SK-N-SH (cell line): ENCODE measurements around the gene PER1.

Experiments used
- CHD2 ChIP-seq: fragments of 150-350 bp; IDR thresholded peaks from 2 replicates; pipeline ENCODE4 v1.6.1; 2018; ENCODE audit warnings: low read length; ENCODE audit not compliant: partially characterized antibody
- EZH2phosphoT487 ChIP-seq: fragments of 200-600 bp; sonication (generic); IDR thresholded peaks from 2 replicates; pipeline ENCODE4 v1.6.1; 2017; ENCODE audit warnings: low read depth, mixed run types, mild to moderate bottlenecking, antibody characterized with exemption, moderate library complexity, borderline replicate concordance
- NRF1 ChIP-seq: IDR thresholded peaks from 2 replicates; pipeline ENCODE4 v1.6.1; 2012; ENCODE audit warnings: low read depth, mild to moderate bottlenecking, low read length
- POLR2AphosphoS5 ChIP-seq: IDR thresholded peaks from 2 replicates; pipeline ENCODE4 v1.6.1; 2012; ENCODE audit warnings: low read depth, low read length
- TAF1 ChIP-seq: IDR thresholded peaks from 2 replicates; pipeline ENCODE4 v1.6.1; 2012; ENCODE audit warnings: low read depth, mild to moderate bottlenecking, low read length, moderate library complexity, borderline replicate concordance
- YY1 ChIP-seq: IDR thresholded peaks from 2 replicates; pipeline ENCODE4 v1.4.0; 2012; ENCODE audit warnings: low read depth, mild to moderate bottlenecking
- TF ChIP-seq, protein P1 (sequence below): fragments of 200-600 bp; sonication (generic); IDR thresholded peaks from 2 replicates; pipeline ENCODE4 v1.6.1; 2017; ENCODE audit warnings: antibody characterized with exemption, mild to moderate bottlenecking, moderate library complexity
- TF ChIP-seq, protein P2 (sequence below): fragments of 150-350 bp; IDR thresholded peaks from 2 replicates; pipeline ENCODE4 v1.6.1; 2017; ENCODE audit warnings: antibody characterized with exemption, low read length, low read depth, borderline replicate concordance
- TF ChIP-seq, protein P3 (sequence below): IDR thresholded peaks from 2 replicates; pipeline ENCODE4 v1.4.0; 2012; ENCODE audit warnings: low read depth, borderline replicate concordance
- TF ChIP-seq, protein P4 (sequence below): IDR thresholded peaks from 2 replicates; pipeline ENCODE4 v1.6.1; 2012; ENCODE audit warnings: mild to moderate bottlenecking, low read depth, low read length, moderate library complexity

DNA sequence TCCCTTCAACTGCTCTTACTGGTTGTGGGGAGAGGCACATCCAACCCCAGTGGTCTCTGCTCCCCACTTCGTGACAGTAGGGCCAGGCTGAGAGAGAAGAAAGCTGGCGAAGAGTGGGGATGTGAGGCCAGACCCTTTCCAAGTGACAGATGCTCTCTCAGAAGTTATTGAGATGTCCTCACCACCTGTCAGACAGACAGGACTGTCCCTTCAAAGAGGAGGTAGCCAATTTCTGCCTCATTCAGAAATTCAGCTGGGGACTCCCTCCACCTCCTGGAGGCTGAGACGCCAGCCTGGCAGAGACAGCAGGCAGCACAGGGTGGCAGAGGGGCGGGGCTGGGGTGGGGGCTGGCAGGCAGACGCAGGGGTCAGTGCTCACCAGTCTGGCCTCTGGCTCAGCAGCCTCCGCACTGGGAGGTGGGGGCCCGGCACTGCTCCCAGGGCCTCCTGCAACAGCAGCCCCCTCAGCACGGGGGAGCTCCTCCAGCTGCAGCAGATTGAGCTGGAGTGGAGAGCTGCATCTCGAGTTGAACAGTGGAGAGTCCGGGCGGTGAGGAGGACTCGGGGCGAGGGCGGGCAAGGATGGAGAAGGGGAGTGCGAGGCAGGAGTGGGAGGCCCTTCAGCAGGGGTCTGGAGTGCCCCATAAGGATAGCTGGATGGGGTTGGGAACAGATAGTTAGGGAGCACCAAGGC is 9.2 kb downstream of the PER1 start:
- TF ChIP-seq TAF1 (no peak), EZH2phosphoT487 (no peak), YY1 (no peak), POLR2AphosphoS5 (no peak), NRF1 (no peak), CHD2 (no peak)
- TF ChIP-seq, protein P1, sequence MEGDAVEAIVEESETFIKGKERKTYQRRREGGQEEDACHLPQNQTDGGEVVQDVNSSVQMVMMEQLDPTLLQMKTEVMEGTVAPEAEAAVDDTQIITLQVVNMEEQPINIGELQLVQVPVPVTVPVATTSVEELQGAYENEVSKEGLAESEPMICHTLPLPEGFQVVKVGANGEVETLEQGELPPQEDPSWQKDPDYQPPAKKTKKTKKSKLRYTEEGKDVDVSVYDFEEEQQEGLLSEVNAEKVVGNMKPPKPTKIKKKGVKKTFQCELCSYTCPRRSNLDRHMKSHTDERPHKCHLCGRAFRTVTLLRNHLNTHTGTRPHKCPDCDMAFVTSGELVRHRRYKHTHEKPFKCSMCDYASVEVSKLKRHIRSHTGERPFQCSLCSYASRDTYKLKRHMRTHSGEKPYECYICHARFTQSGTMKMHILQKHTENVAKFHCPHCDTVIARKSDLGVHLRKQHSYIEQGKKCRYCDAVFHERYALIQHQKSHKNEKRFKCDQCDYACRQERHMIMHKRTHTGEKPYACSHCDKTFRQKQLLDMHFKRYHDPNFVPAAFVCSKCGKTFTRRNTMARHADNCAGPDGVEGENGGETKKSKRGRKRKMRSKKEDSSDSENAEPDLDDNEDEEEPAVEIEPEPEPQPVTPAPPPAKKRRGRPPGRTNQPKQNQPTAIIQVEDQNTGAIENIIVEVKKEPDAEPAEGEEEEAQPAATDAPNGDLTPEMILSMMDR = no peak
- TF ChIP-seq, protein P2, sequence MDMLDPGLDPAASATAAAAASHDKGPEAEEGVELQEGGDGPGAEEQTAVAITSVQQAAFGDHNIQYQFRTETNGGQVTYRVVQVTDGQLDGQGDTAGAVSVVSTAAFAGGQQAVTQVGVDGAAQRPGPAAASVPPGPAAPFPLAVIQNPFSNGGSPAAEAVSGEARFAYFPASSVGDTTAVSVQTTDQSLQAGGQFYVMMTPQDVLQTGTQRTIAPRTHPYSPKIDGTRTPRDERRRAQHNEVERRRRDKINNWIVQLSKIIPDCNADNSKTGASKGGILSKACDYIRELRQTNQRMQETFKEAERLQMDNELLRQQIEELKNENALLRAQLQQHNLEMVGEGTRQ = no peak
- TF ChIP-seq, protein P3, sequence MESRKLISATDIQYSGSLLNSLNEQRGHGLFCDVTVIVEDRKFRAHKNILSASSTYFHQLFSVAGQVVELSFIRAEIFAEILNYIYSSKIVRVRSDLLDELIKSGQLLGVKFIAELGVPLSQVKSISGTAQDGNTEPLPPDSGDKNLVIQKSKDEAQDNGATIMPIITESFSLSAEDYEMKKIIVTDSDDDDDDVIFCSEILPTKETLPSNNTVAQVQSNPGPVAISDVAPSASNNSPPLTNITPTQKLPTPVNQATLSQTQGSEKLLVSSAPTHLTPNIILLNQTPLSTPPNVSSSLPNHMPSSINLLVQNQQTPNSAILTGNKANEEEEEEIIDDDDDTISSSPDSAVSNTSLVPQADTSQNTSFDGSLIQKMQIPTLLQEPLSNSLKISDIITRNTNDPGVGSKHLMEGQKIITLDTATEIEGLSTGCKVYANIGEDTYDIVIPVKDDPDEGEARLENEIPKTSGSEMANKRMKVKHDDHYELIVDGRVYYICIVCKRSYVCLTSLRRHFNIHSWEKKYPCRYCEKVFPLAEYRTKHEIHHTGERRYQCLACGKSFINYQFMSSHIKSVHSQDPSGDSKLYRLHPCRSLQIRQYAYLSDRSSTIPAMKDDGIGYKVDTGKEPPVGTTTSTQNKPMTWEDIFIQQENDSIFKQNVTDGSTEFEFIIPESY = no peak
- TF ChIP-seq, protein P4, sequence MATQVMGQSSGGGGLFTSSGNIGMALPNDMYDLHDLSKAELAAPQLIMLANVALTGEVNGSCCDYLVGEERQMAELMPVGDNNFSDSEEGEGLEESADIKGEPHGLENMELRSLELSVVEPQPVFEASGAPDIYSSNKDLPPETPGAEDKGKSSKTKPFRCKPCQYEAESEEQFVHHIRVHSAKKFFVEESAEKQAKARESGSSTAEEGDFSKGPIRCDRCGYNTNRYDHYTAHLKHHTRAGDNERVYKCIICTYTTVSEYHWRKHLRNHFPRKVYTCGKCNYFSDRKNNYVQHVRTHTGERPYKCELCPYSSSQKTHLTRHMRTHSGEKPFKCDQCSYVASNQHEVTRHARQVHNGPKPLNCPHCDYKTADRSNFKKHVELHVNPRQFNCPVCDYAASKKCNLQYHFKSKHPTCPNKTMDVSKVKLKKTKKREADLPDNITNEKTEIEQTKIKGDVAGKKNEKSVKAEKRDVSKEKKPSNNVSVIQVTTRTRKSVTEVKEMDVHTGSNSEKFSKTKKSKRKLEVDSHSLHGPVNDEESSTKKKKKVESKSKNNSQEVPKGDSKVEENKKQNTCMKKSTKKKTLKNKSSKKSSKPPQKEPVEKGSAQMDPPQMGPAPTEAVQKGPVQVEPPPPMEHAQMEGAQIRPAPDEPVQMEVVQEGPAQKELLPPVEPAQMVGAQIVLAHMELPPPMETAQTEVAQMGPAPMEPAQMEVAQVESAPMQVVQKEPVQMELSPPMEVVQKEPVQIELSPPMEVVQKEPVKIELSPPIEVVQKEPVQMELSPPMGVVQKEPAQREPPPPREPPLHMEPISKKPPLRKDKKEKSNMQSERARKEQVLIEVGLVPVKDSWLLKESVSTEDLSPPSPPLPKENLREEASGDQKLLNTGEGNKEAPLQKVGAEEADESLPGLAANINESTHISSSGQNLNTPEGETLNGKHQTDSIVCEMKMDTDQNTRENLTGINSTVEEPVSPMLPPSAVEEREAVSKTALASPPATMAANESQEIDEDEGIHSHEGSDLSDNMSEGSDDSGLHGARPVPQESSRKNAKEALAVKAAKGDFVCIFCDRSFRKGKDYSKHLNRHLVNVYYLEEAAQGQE = no peak
